Astrocyte (in vitro differentiated cells and primary cell): Measurements from ENCODE around the gene NTN1. TPM values are rescaled to one million over a fixed set of nuclear protein-coding genes. Genes with fewer than 3 reads are reported as not detected.

Experiments used
- DNase-seq: peaks from one replicate; pipeline ENCODE4 v3.0.0-alpha.2; 2010; ENCODE audit warnings: low read depth
- FAIRE-seq: peaks from 2 replicates; lab custom pipeline; 2011; peaks lifted over from hg19 to GRCh38; lab: Jason Lieb, UNC
- H2AFZ ChIP-seq: 2 replicates; pipeline ENCODE4 v1.6.0; 2012; ENCODE audit warnings: low read depth, low read length, inconsistent platforms
- H3K27ac ChIP-seq: 2 replicates; pipeline ENCODE4 v1.5.1; 2011; ENCODE audit warnings: low read depth, low read length, inconsistent platforms
- H3K27me3 ChIP-seq: 2 replicates; pipeline ENCODE4 v1.6.0; 2011; ENCODE audit warnings: low read length, inconsistent platforms; ENCODE audit not compliant: insufficient read depth
- H3K36me3 ChIP-seq: 2 replicates; pipeline ENCODE4 v1.5.1; 2011; ENCODE audit warnings: low read length, inconsistent platforms; ENCODE audit not compliant: insufficient read depth
- H3K4me1 ChIP-seq: 2 replicates; pipeline ENCODE4 v1.5.1; 2011; ENCODE audit warnings: low read length, inconsistent platforms; ENCODE audit not compliant: insufficient read depth
- H3K4me2 ChIP-seq: 2 replicates; pipeline ENCODE4 v1.6.0; 2012; ENCODE audit warnings: low read length, inconsistent platforms
- H3K4me3 ChIP-seq: 2 replicates; pipeline ENCODE4 v1.5.1; 2011; ENCODE audit warnings: low read depth, mild to moderate bottlenecking, low read length, inconsistent platforms; ENCODE audit not compliant: insufficient read depth
- H3K79me2 ChIP-seq: 2 replicates; pipeline ENCODE4 v1.6.0; 2012; ENCODE audit warnings: mild to moderate bottlenecking, low read length, inconsistent platforms; ENCODE audit not compliant: insufficient read depth
- H3K9ac ChIP-seq: 2 replicates; pipeline ENCODE4 v1.6.0; 2012; ENCODE audit warnings: mild to moderate bottlenecking, low read length, inconsistent platforms
- H3K9me3 ChIP-seq: 2 replicates; pipeline ENCODE4 v1.5.1; 2012; ENCODE audit warnings: low read depth, mild to moderate bottlenecking, low read length, inconsistent platforms; ENCODE audit not compliant: insufficient read depth
- H4K20me1 ChIP-seq: 2 replicates; pipeline ENCODE4 v1.6.0; 2012; ENCODE audit warnings: low read length, inconsistent platforms; ENCODE audit not compliant: insufficient read depth
- H3K27ac Mint-ChIP-seq: one replicate; pipeline ENCODE4 v1.8.0; 2021; ENCODE audit warnings: mild to moderate bottlenecking, mixed read lengths; ENCODE audit not compliant: unreplicated experiment
- H3K27me3 Mint-ChIP-seq: one replicate; pipeline ENCODE4 v1.8.0; 2021; ENCODE audit warnings: low read depth, mixed read lengths; ENCODE audit not compliant: unreplicated experiment
- H3K36me3 Mint-ChIP-seq: one replicate; pipeline ENCODE4 v1.8.0; 2021; ENCODE audit warnings: low read depth, mixed read lengths; ENCODE audit not compliant: unreplicated experiment
- H3K4me1 Mint-ChIP-seq: one replicate; pipeline ENCODE4 v1.8.0; 2021; ENCODE audit warnings: low read depth, mixed read lengths; ENCODE audit not compliant: unreplicated experiment
- H3K4me3 Mint-ChIP-seq: one replicate; pipeline ENCODE4 v1.8.0; 2021; ENCODE audit warnings: mild to moderate bottlenecking, moderate library complexity, mixed read lengths; ENCODE audit not compliant: unreplicated experiment
- H3K9me3 Mint-ChIP-seq: one replicate; pipeline ENCODE4 v1.8.0; 2021; ENCODE audit warnings: mild to moderate bottlenecking, mixed read lengths; ENCODE audit not compliant: unreplicated experiment
- CTCF ChIP-seq: IDR thresholded peaks from 2 replicates; pipeline ENCODE4 v1.5.1; 2011; ENCODE audit warnings: low read depth, mild to moderate bottlenecking, inconsistent platforms, low read length, moderate library complexity; ENCODE audit not compliant: insufficient read depth
- EZH2 ChIP-seq: IDR thresholded peaks from 2 replicates; pipeline ENCODE4 v1.6.1; 2012; ENCODE audit warnings: mild to moderate bottlenecking, low read length, inconsistent platforms; ENCODE audit not compliant: insufficient read depth
- total RNA-seq: library from RNA; stranded (reverse); gene quantifications from 2 replicates; pipeline ENCODE4 v1.2.1, GENCODE V29; 2021

The NTN1 gene
- total RNA-seq, 1 donor from 2014 or later = 9.8 TPM

GRCh38 chr17:9035249-9035648 is 13.9 kb downstream of the NTN1 start:
- Histone ChIP-seq H3K4me3 (no peak overlapping the region), H3K4me1 (no peaks in the 10 kb centered on the region), H3K4me2 (no peak overlapping the region), H3K36me3 (no peaks in the 10 kb centered on the region), H3K9me3 (no peaks in the 10 kb centered on the region), H3K79me2 (no peaks in the 10 kb centered on the region), H2AFZ (no peak overlapping the region), H4K20me1 (no peaks in the 10 kb centered on the region), H3K27me3 (peaks cover 6% of the 10 kb centered on the region), H3K9ac (no peak overlapping the region), H3K27ac (no peak overlapping the region)
- DNase-seq = no peak
- FAIRE-seq = no peak
- Mint-ChIP-seq H3K4me1 (no peaks in the 10 kb centered on the region), H3K27ac (no peak overlapping the region), H3K27me3 (peaks cover 17% of the 10 kb centered on the region), H3K4me3 (no peak overlapping the region), H3K36me3 (no peaks in the 10 kb centered on the region), H3K9me3 (peaks cover 5% of the 10 kb centered on the region)
- TF ChIP-seq CTCF = no peak
- no peak for TF ChIP-seq EZH2

GRCh38 chr17:9036336-9036735 is 15.0 kb downstream of the NTN1 start:
- H3K9me3 Mint-ChIP-seq = peaks cover 9% of the 10 kb centered on the region
- no peaks in the 10 kb centered on the region for H3K4me1 Mint-ChIP-seq
- FAIRE-seq = no peak
- H3K79me2 ChIP-seq = no peaks in the 10 kb centered on the region
- no peaks in the 10 kb centered on the region for H4K20me1 ChIP-seq
- no peak overlapping the region for H3K9ac ChIP-seq
- H3K4me3 Mint-ChIP-seq = no peak overlapping the region
- no peak overlapping the region for H3K4me2 ChIP-seq
- H3K36me3 Mint-ChIP-seq = no peaks in the 10 kb centered on the region
- no peaks in the 10 kb centered on the region for H3K36me3 ChIP-seq
- no peaks in the 10 kb centered on the region for H3K9me3 ChIP-seq
- peaks cover 2% of the 10 kb centered on the region for H3K27me3 ChIP-seq
- DNase-seq = no peak
- TF ChIP-seq CTCF (no peak), EZH2 (no peak)
- no peak overlapping the region for H3K27ac ChIP-seq
- peaks cover 9% of the 10 kb centered on the region for H3K27me3 Mint-ChIP-seq
- H3K4me3 ChIP-seq = no peak overlapping the region
- no peaks in the 10 kb centered on the region for H3K4me1 ChIP-seq
- H2AFZ ChIP-seq = no peak overlapping the region
- H3K27ac Mint-ChIP-seq = no peak overlapping the region

GRCh38 chr17:9037736-9038135 is 16.4 kb downstream of the NTN1 start:
- FAIRE-seq (no peak), DNase-seq (no peak)
- H3K9me3 ChIP-seq = no peaks in the 10 kb centered on the region
- no peaks in the 10 kb centered on the region for H3K4me1 ChIP-seq
- H3K9ac ChIP-seq = no peak overlapping the region
- no peaks in the 10 kb centered on the region for H3K36me3 Mint-ChIP-seq
- H3K4me3 Mint-ChIP-seq = no peak overlapping the region
- no peak overlapping the region for H3K4me3 ChIP-seq
- no peaks in the 10 kb centered on the region for H3K36me3 ChIP-seq
- H3K79me2 ChIP-seq = no peaks in the 10 kb centered on the region
- H3K9me3 Mint-ChIP-seq = peaks cover 9% of the 10 kb centered on the region
- H3K27me3 Mint-ChIP-seq = peaks cover 3% of the 10 kb centered on the region
- peaks cover under 1% of the 10 kb centered on the region for H3K27me3 ChIP-seq
- no peaks in the 10 kb centered on the region for H4K20me1 ChIP-seq
- H3K27ac Mint-ChIP-seq = no peak overlapping the region
- H3K4me1 Mint-ChIP-seq = no peaks in the 10 kb centered on the region
- H3K27ac ChIP-seq = no peak overlapping the region
- no peak overlapping the region for H3K4me2 ChIP-seq
- TF ChIP-seq CTCF (no peak), EZH2 (no peak)
- H2AFZ ChIP-seq = no peak overlapping the region
